Prostate gland (tissue), 2 donors: ENCODE results near the gene SLC29A4. TPM values are rescaled to one million over a fixed set of nuclear protein-coding genes. Genes with fewer than 3 reads are reported as not detected.
"Not testable (repeated sequence)": the region's sequence is repeated elsewhere in the genome, so short reads cannot be mapped to it uniquely, and the experiment has no call there.

Experiments used
- DNase-seq: peaks from one replicate; pipeline ENCODE4 v3.0.0-alpha.2; 2019; ENCODE audit warnings: low spot score
- H3K27ac ChIP-seq, 2 donors: fragments of 200-600 bp; sonication (generic); 2 replicates each; pipeline ENCODE4 v1.5.1; 2017 to 2019
- H3K27me3 ChIP-seq: fragments of 200-600 bp; sonication (generic); replicated peaks from 2 replicates; pipeline ENCODE4 v1.5.1; 2019; ENCODE audit not compliant: insufficient read depth
- H3K36me3 ChIP-seq, 2 donors: fragments of 200-600 bp; sonication (generic); 1 replicate in 1 of 2; 2 replicates in 1 of 2; pipeline versions ENCODE4 v1.5.1 to v1.8.1; 2017 to 2019
- H3K4me1 ChIP-seq: fragments of 200-600 bp; sonication (generic); replicated peaks from 2 replicates; pipeline ENCODE4 v1.5.1; 2019
- H3K4me3 ChIP-seq, 2 donors: fragments of 200-600 bp; sonication (generic); 2 replicates each; pipeline ENCODE4 v1.5.1; 2017 to 2019
- H3K9me3 ChIP-seq: fragments of 200-600 bp; sonication (generic); 2 replicates; pipeline ENCODE4 v1.5.1; 2017
- POLR2A ChIP-seq: fragments of 450-650 bp; IDR thresholded peaks from one replicate; pipeline ENCODE4 v1.6.1; 2016; ENCODE audit warnings: antibody characterized with exemption, mild to moderate bottlenecking
- POLR2AphosphoS5 ChIP-seq: sonication (generic); formaldehyde crosslinking; IDR thresholded peaks from one replicate; pipeline ENCODE4 v1.6.1; 2017; ENCODE audit warnings: antibody characterized with exemption
- WGBS: methylation state at CpG from one replicate; pipeline ENCODE4 v1.1.5; 2018; 5-methylcytosine and 5-hydroxymethylcytosine counted together
- intact Hi-C: fragments of 100-400 bp; cut with DNase I; formaldehyde crosslinking; loops from one replicate; pipeline ENCODE4 v1.14.2; 2022
- total RNA-seq, 2 donors: library from RNA; depleted of rRNA; stranded (reverse); fragments of >200 nt; gene quantifications; one replicate each; pipeline ENCODE4 v1.1.0, GENCODE V29; 2016
- TF ChIP-seq, protein P1 (sequence below), 4 experiments: fragments of 200-600 bp in 2 of 4; fragments of 450-650 bp in 2 of 4; sonication (generic) in 2 of 4; IDR thresholded peaks; 1 replicate in 3 of 4; 2 replicates in 1 of 4; pipeline ENCODE4 v1.5.1; 2016 to 2019; ENCODE audit warnings: antibody characterized with exemption in 4 of 4, mild to moderate bottlenecking in 2 of 4, moderate library complexity in 2 of 4

The SLC29A4 gene
- total RNA-seq, 2 donors from 2014 or later, result 11.6 to 13.5 TPM

DNA sequence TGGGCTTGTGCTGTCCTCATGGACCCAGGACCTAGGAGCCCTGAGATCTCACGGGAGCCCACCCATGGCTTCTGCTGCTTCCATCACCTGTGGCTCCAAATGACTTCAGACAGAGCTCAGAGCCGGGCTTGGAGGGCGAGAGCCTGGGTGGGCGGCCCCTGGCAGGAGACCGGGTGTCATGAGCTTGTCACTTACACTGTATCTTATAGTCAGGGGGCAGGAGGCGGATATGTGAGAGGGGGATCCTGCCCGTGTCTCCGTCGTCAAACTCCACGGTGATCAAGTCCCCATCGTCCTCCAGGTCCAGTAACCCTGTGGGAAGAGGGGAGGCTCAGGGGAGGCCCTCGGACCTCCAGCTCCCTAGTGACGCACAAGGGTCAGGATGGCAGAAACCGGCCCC, 33.0 kb downstream of the SLC29A4 start:
- H3K9me3 ChIP-seq, result no peaks in the 10 kb centered on the region
- no peak for DNase-seq
- no peak overlapping the region for H3K4me3 ChIP-seq
- TF ChIP-seq, protein P1, sequence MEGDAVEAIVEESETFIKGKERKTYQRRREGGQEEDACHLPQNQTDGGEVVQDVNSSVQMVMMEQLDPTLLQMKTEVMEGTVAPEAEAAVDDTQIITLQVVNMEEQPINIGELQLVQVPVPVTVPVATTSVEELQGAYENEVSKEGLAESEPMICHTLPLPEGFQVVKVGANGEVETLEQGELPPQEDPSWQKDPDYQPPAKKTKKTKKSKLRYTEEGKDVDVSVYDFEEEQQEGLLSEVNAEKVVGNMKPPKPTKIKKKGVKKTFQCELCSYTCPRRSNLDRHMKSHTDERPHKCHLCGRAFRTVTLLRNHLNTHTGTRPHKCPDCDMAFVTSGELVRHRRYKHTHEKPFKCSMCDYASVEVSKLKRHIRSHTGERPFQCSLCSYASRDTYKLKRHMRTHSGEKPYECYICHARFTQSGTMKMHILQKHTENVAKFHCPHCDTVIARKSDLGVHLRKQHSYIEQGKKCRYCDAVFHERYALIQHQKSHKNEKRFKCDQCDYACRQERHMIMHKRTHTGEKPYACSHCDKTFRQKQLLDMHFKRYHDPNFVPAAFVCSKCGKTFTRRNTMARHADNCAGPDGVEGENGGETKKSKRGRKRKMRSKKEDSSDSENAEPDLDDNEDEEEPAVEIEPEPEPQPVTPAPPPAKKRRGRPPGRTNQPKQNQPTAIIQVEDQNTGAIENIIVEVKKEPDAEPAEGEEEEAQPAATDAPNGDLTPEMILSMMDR (IDR thresholded peaks at IDR 0.05), result no peak
- TF ChIP-seq POLR2AphosphoS5, result no peak
- no peak for TF ChIP-seq POLR2A
- no peaks in the 10 kb centered on the region for H3K27me3 ChIP-seq
- H3K36me3 ChIP-seq, result peaks cover 3 to 22% of the 10 kb centered on the region in 2 donors
- H3K27ac ChIP-seq, result no peak overlapping the region
- intact Hi-C loops, result no loop called here
- WGBS, result 94% methylated on average over 13 of the region's 14 CpGs
- H3K4me1 ChIP-seq, result no peaks in the 10 kb centered on the region

DNA sequence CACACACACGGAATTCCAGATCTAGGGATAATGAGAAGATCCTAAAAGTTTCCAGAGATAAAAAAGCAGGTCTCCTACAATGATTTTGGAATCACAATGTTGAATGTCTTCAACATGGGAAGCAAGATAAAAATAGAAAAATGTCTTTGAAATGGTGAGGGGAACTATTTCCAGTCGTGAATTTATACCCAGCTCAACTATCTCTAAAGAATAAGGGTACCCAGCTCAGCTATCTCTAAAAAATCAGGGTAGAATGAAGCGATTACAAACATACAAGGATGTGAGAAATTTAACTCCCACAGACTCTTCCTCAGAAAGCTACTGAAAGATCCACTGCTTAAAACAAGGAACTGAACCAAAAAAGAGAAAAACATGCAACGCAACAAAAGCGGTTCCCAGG, 35.9 kb downstream of the SLC29A4 start:
- H3K4me1 ChIP-seq, H3K9me3 ChIP-seq, H3K27ac ChIP-seq, H3K4me3 ChIP-seq, DNase-seq, H3K27me3 ChIP-seq, intact Hi-C loops: not testable (repeated sequence)
- H3K36me3 ChIP-seq, result peaks cover 3 to 23% of the 10 kb centered on the region in 2 donors
- WGBS, result 97% methylated on average over 5 of the region's 5 CpGs

DNA sequence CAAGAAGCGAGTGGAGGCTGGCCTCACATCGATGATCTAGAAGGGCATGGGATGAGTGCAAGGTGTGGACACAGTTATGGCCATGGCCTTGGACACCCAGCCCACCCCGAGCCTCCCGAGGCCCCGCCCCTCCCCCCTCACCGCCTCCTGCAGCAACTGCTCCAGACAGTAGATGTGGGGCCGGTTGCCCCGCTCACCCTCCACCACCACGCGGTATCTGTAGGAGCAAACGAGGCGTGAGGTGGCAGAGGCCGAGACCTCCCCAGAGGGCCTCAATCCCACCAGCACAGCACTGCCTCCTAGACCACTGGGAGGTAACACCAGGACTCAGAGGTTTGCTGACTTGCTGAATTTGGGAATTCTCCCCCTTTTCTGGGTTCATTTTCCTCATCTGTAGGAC, 37.6 kb downstream of the SLC29A4 start:
- Histone ChIP-seq H3K4me3 (no peak overlapping the region), H3K4me1 (no peaks in the 10 kb centered on the region), H3K27ac (no peak overlapping the region), H3K36me3 (peaks cover 3 to 23% of the 10 kb centered on the region in 2 donors), H3K9me3 (no peaks in the 10 kb centered on the region), H3K27me3 (no peaks in the 10 kb centered on the region)
- TF ChIP-seq POLR2A (no peak), POLR2AphosphoS5 (no peak)
- TF ChIP-seq, protein P1 (IDR thresholded peaks at IDR 0.05), result no peak
- no peak for DNase-seq
- intact Hi-C loops, result no loop called here
- 93% methylated on average over 13 of the region's 13 CpGs for WGBS

DNA sequence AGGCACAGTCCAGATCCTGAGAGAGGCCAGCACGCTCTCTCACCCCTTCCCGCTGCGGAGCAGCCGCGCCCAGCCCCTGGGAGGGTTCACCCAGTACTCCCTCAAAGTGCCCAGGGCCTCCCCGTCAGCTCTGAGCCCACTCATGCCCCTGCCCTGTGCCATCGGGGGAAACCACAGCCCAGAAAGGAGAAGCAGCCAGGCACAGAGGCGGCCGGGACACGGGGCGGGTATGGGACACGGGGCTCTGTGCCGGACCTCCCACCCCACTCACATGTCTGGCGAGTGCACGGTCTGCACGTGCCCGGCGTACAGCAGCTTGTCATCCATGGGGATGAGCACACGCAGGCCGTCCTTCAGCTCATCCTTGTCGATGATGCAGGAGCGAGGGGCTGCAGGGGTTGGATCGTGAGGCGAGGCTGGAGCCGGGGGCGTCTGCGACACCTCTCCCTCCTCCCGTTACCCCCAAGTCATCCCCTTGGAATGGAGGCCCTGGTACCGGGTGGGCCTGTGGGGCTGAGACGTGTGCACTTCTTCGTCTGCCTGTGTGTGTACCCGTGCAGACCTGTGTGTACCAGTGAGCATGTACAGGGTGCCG, 38.2 kb downstream of the SLC29A4 start:
- WGBS, result 98% methylated on average over 29 of the region's 33 CpGs

DNA sequence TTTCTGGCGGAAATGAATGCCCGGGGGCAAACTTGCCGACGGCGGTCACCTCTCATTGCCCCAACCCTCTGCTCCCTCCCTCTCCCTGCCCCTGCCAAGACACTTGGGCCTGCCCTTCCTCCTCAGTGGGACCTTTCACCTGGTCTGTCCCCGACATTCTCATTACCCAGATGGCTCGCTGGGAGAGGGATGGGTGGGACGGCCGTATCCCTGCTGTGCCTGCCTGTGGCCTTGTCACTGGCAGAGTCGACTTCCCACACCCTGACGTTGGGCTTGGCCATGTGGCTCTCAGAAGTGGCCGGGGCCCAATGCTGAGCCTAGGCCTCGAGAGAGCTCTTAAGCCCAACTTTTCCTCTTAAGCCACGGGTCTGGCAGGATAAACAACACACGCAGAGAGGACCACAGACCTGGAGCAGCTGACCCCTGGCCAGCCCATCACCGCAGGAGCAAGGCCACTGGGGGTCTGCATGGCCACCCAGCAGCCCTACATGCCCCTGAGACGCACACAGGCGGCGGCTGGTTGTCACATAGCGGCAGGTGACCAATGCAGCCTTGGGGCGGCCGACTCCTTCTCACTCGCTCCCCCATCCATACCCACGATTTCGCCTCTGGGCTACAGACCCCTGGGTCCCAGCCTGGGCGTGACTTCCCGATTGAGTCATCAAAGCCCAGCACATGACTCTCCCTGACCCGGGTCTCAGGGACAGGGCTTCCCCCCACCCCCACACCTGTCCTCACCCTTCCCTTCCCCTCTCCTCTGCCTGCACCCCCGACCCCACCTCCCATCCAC, 40.1 kb downstream of the SLC29A4 start:
- Histone ChIP-seq H3K27me3 (no peaks in the 10 kb centered on the region), H3K27ac (no peak overlapping the region), H3K4me1 (no peaks in the 10 kb centered on the region), H3K9me3 (no peaks in the 10 kb centered on the region), H3K4me3 (no peak overlapping the region), H3K36me3 (peaks cover 3 to 23% of the 10 kb centered on the region in 2 donors)
- intact Hi-C loops, result no loop called here
- 87% methylated on average over 28 of the region's 29 CpGs for WGBS
- no peak for DNase-seq
- TF ChIP-seq POLR2A (no peak), POLR2AphosphoS5 (no peak)
- TF ChIP-seq, protein P1 (IDR thresholded peaks at IDR 0.05), result no peak

More for the DNA sequence above, 38.2 kb downstream of the SLC29A4 start:
- intact Hi-C loops, result no loop called here
- Histone ChIP-seq H3K27ac (no peak overlapping the region), H3K4me3 (no peak overlapping the region), H3K36me3 (peaks cover 3 to 23% of the 10 kb centered on the region in 2 donors), H3K4me1 (no peaks in the 10 kb centered on the region), H3K9me3 (no peaks in the 10 kb centered on the region), H3K27me3 (no peaks in the 10 kb centered on the region)
- no peak for DNase-seq
- TF ChIP-seq POLR2A, result no peak
- no peak for TF ChIP-seq POLR2AphosphoS5
- TF ChIP-seq, protein P1 (IDR thresholded peaks at IDR 0.05), result no peak

DNA sequence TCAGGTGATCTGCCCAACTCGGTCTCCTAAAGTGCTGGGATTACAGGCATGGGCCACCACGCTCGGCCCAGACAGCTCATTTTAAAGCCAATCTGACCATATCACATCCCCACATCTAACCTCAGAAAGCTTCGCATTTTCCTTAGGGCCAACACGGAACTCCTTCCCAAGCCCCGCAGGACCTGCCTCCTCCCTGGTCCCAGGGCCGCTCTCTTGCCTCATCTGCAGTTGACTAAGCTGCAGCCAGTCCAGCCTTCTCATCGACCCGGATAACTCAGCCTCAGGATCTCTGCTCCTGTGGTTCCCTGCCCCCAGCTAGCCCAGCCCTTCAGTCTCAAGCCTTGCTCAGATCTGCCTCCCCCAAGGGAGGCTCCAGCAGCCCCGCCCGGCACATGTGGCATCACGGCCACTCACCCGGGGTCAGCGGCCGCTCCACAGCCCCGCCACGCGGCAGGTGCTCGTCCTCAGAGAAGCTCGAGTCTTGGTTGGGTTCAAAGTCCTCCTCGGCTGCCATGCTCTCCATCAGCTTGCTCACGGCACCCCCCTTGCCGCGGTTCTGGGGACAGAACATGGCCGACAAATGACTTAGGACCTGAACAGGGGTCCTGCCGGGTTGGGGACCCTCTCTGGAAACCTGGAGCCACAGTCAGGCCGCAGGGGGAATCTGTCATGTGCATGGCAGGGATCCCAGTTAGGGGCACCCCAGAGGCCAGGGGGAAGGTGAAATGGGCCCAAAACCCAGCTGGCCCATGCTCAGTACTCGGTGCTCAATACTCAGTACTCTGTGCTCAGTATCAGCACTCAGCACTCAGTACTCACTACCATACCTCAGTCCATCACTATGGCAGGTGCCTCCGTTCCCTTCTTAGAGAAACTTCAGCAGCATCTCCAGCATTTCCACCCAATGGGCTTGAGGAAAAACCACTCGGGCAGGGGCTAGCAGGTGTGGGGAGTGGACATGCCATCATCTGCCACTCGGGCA, 41.3 kb downstream of the SLC29A4 start:
- DNase-seq, H3K4me1 ChIP-seq, H3K27me3 ChIP-seq, intact Hi-C loops, H3K9me3 ChIP-seq, H3K4me3 ChIP-seq, H3K27ac ChIP-seq: not testable (repeated sequence)
- peaks cover 3 to 23% of the 10 kb centered on the region in 2 donors for H3K36me3 ChIP-seq
- 95% methylated on average over 20 of the region's 31 CpGs for WGBS
